ENCODE measurements around the gene CLSTN1.

DNA sequence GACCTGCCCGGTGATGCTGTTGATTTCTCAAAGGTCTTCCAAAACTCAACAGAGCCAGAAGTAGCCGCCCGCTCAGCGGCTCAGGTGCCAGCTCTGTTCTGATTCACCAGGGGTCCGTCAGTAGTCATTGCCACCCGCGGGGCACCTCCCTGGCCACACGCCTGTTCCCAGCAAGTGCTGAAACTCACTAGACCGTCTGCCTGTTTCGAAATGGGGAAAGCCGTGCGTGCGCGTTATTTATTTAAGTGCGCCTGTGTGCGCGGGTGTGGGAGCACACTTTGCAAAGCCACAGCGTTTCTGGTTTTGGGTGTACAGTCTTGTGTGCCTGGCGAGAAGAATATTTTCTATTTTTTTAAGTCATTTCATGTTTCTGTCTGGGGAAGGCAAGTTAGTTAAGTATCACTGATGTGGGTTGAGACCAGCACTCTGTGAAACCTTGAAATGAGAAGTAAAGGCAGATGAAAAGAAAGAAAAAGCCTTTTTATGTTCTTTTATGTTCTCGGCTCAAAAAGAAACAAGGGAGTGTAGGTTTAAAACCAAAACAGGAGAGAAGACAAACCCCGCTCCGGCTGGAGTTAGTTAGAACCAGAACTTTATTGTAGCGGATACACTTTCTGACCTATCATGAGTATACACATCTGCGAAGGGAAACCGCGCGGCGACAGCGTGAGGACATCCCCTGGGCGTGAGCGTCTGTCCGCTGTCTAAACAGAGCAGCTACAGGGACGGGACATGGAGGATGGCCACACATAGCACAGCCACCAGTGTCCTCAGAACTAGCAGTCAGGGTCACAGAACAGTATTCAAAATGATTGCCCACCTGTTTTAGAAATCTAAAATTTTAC lies 95.1 kb downstream of the CLSTN1 start:
- TF ChIP-seq, protein P1, sequence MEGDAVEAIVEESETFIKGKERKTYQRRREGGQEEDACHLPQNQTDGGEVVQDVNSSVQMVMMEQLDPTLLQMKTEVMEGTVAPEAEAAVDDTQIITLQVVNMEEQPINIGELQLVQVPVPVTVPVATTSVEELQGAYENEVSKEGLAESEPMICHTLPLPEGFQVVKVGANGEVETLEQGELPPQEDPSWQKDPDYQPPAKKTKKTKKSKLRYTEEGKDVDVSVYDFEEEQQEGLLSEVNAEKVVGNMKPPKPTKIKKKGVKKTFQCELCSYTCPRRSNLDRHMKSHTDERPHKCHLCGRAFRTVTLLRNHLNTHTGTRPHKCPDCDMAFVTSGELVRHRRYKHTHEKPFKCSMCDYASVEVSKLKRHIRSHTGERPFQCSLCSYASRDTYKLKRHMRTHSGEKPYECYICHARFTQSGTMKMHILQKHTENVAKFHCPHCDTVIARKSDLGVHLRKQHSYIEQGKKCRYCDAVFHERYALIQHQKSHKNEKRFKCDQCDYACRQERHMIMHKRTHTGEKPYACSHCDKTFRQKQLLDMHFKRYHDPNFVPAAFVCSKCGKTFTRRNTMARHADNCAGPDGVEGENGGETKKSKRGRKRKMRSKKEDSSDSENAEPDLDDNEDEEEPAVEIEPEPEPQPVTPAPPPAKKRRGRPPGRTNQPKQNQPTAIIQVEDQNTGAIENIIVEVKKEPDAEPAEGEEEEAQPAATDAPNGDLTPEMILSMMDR (IDR thresholded peaks at IDR 0.05) = no peak
- no peak for TF ChIP-seq TCF7L2 (IDR thresholded peaks at IDR 0.05; ENCODE audit: low read depth, low read length)
